ENCODE data around the gene EXD3. TPM values are rescaled to one million over a fixed set of nuclear protein-coding genes. Genes with fewer than 3 reads are reported as not detected.
A peak's percentile ranks its signal among the peaks of the same experiment; 100 is the strongest.

Gene EXD3
- total RNA-seq, 1 experiment from 2014 or later = 15.3 TPM

- no peaks in the 10 kb centered on the region for H3K23me2 ChIP-seq (ENCODE audit: insufficient read length, low read depth, low read length, poor library complexity, severe bottlenecking)
- no CpG with 5 or more reads among the region's 24 CpGs for WGBS (ENCODE audit: extremely low coverage, insufficient read length, low lambda C conversion rate)
- H3K27me3 Mint-ChIP-seq (ENCODE audit: low read depth) = peaks cover 7% of the 10 kb centered on the region
- no peak for TF ChIP-seq CTCF (conservative IDR thresholded peaks at IDR 0.05)
- H4K91ac ChIP-seq (ENCODE audit: insufficient read length, low read depth, low read length) = no peak overlapping the region
- H3K23ac ChIP-seq (ENCODE audit: insufficient read length, low read depth, low read length) = no peak overlapping the region
- H3K4me1 ChIP-seq (ENCODE audit: insufficient read depth, low read length) = peaks cover 1% of the 10 kb centered on the region; the same call in 1 of the 2 replicates
- H2BK15ac ChIP-seq (ENCODE audit: low read depth, low read length) = no peak overlapping the region
- H2AFZ ChIP-seq (ENCODE audit: low read length) = no peak overlapping the region
- DNase-seq = peak; percentile 58
- no peaks in the 10 kb centered on the region for H4K20me1 ChIP-seq (ENCODE audit: control insufficient read depth, insufficient read depth, insufficient read length)
- H4K8ac ChIP-seq (replicated peaks; ENCODE audit: insufficient read length, low read depth, low read length) = no peak overlapping the region
- H3K56ac ChIP-seq (ENCODE audit: insufficient read length, low read depth, low read length) = no peak overlapping the region
- H3K36me3 Mint-ChIP-seq (ENCODE audit: insufficient read depth in 1 of 3, low read depth in 3 of 3) = no peaks in the 10 kb centered on the region
- no peak overlapping the region for H4K5ac ChIP-seq (ENCODE audit: insufficient read length, low read depth, low read length)
- H3K4ac ChIP-seq (ENCODE audit: low read depth, low read length) = no peak overlapping the region
- H3K27ac Mint-ChIP-seq = no peak overlapping the region
- H2BK12ac ChIP-seq (ENCODE audit: insufficient read length, low read depth, low read length) = no peak overlapping the region
- H3K4me3 Mint-ChIP-seq = no peak overlapping the region
- no peak overlapping the region for H3T11ph ChIP-seq (ENCODE audit: low read length)
- no peaks in the 10 kb centered on the region for H3K79me2 ChIP-seq (ENCODE audit: insufficient read depth, low read length)
- no peak overlapping the region for H3K4me2 ChIP-seq (ENCODE audit: insufficient read depth, insufficient read length, low read length)
- no peak overlapping the region for H2AK5ac ChIP-seq (ENCODE audit: insufficient read length, low read length)
- peaks cover 4 to 8% of the 10 kb centered on the region in 2 experiments; a peak in 3 of 5 replicates for H3K9me3 Mint-ChIP-seq
- H3K18ac ChIP-seq (ENCODE audit: insufficient read length, low read depth, low read length) = peak overlapping the region; percentile 15
- peaks cover 2 to 9% of the 10 kb centered on the region in 2 experiments; a peak in 1 of 4 replicates for H3K4me1 Mint-ChIP-seq
- no peak overlapping the region for H3K9ac ChIP-seq (ENCODE audit: extremely low read depth, insufficient read length, low read length)
- peak overlapping the region; percentile 72 for H3K14ac ChIP-seq (ENCODE audit: insufficient read depth, low read length)
- H3K79me1 ChIP-seq (ENCODE audit: insufficient read depth, low read depth, low read length, poor library complexity, severe bottlenecking) = no peaks in the 10 kb centered on the region
- H3K9me3 ChIP-seq (ENCODE audit: control insufficient read depth, low read depth, low read length) = no peaks in the 10 kb centered on the region
- no peak overlapping the region for H2BK120ac ChIP-seq (ENCODE audit: low read depth, low read length, poor library complexity, severe bottlenecking)
- no peak overlapping the region for H3K27ac ChIP-seq (ENCODE audit: insufficient read length, low read depth, low read length)
- no peak overlapping the region for H2BK20ac ChIP-seq (ENCODE audit: low read depth, low read length, poor library complexity, severe bottlenecking)
- H2BK5ac ChIP-seq (ENCODE audit: insufficient read length, low read length) = no peak overlapping the region
- no peaks in the 10 kb centered on the region for H3K27me3 ChIP-seq (ENCODE audit: insufficient read depth, low read length)
Measured at GRCh38 chr9:137320555-137321384, 102.2 kb downstream of the EXD3 start.
